Measurements from ENCODE around the gene PC.

The PC gene

DNA sequence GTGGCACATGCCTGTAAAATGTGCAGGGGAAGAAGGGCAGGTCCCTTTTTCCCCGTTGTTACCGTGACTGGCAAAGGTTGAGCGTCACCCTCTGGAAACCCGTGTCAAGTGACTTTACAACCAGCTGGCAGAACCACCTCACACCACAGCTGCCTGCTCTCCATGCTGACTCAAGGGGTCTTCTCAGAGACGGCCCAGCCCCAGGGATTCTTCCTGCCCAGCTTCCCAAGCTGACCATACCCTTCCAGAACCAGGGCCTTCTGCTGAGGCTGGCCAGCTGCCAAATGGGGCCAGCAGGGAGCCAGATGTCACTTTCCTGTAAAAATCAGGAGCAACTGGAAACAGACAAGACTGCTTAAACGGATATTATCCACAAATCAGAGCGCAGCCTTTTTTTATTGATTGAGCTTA, 6.3 kb downstream of the PC start:
- no peak overlapping the region for H3K4me3 ChIP-seq (replicated peaks; ENCODE audit: low read depth, low read length)
- TF ChIP-seq, protein P1, sequence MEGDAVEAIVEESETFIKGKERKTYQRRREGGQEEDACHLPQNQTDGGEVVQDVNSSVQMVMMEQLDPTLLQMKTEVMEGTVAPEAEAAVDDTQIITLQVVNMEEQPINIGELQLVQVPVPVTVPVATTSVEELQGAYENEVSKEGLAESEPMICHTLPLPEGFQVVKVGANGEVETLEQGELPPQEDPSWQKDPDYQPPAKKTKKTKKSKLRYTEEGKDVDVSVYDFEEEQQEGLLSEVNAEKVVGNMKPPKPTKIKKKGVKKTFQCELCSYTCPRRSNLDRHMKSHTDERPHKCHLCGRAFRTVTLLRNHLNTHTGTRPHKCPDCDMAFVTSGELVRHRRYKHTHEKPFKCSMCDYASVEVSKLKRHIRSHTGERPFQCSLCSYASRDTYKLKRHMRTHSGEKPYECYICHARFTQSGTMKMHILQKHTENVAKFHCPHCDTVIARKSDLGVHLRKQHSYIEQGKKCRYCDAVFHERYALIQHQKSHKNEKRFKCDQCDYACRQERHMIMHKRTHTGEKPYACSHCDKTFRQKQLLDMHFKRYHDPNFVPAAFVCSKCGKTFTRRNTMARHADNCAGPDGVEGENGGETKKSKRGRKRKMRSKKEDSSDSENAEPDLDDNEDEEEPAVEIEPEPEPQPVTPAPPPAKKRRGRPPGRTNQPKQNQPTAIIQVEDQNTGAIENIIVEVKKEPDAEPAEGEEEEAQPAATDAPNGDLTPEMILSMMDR (IDR thresholded peaks at IDR 0.05; ENCODE audit: low read length, missing control alignments) = no peak
- peak; percentile 32 for DNase-seq (ENCODE audit: low read depth)

DNA sequence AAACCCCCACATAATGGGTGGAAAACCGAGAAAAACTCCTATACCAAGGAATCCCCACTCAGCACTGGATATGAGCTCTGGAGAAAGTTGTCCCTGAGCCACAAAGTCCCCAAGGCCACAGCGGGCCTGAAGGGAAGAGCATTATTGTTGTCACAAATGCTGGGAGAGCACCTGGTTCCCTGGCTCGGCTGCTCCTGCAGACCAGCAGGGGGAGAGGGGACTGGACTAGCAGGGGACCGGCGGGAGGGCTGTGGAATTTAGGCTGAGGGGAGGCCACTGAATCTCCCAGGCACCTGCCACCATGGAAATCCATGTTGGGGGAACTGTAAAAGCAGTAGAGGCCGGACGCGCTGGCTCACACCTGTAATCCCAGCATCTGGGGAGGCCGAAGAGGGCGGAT, 7.0 kb downstream of the PC start:
- no peak for DNase-seq (ENCODE audit: low read depth)
- TF ChIP-seq, protein P1 (IDR thresholded peaks at IDR 0.05; ENCODE audit: low read length, missing control alignments) = peak; percentile 0
- H3K4me3 ChIP-seq (replicated peaks; ENCODE audit: low read depth, low read length) = no peak overlapping the region

DNA sequence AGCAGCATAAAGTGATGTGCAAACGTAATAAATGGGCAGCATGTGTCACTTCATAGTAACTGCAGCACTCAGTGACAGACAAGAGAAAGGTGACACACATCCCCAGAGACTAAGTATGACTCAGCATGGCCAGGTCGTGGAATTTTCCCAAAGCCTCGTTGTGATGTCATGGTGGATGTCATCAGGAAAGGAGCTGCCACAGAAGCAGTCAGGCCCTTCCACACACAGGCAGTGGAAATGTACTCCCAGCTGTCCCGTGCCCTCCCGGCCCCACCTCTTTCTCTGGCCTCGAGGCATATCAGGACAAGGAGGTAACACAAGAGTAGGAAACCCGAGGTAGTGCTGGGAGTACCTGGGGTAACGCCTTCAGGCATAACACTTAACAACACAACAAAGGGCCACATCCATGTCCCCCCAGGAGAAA, 8.1 kb downstream of the PC start:
- TF ChIP-seq, protein P1 (IDR thresholded peaks at IDR 0.05; ENCODE audit: low read length, missing control alignments) = no peak
- H3K4me3 ChIP-seq (replicated peaks; ENCODE audit: low read depth, low read length) = no peak overlapping the region
- peak; percentile 83 for DNase-seq (ENCODE audit: low read depth)

DNA sequence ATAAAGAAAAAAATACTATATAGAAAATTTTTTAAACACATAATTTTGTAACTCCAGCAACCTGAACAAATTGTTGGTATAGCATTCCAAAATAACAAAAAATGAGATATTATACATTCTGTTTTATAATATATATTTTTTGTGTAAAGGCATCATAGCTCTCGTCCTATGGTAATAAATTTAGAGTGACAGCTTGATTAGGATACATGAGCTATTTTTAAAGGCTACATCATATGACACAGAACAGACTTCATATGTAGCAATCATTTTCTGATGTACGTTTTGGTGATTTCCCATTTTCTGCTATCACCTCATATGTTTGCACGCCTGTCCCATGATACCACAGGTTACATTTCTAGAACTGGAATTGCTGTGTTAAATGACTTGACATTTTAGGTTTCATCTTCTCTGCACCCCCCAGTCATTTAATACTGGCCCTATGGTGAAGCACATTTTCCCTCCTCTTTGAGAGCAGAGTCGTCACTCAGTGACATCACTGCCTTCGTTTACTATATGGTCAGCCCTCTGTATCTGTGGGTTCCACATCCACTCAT, 19.5 kb downstream of the PC start:
- TF ChIP-seq, protein P1 (IDR thresholded peaks at IDR 0.05; ENCODE audit: low read length, missing control alignments) = no peak
- no peak overlapping the region for H3K4me3 ChIP-seq (replicated peaks; ENCODE audit: low read depth, low read length)

DNA sequence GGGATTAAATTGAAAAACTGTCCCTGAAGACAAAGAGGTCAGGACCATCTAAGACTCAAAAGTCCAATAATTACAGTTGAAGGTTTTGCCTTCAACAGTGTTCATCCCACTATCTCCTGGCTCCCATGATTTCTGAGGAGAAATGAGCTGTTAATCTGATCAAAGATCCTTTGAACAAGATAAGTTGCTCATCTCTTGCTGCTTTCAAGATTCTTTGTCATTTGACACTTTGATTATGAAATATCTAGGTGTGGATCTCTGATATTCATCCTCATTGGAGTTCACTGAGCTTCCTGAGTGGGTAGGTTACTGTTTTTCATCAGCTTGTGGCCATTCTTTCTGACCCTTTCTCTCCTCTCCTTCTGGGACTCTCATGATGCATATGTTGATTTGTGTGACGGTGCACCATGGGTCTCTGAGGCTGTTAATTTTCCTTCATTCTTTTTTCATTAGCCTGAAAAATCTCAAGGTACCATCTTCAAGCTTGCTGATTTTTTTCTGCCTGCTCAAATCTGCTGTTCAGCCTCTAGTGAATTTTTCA, 20.9 kb downstream of the PC start:
- no peak overlapping the region for H3K4me3 ChIP-seq (replicated peaks; ENCODE audit: low read depth, low read length)
- TF ChIP-seq, protein P1 (IDR thresholded peaks at IDR 0.05; ENCODE audit: low read length, missing control alignments) = no peak

More for the DNA sequence above, 19.5 kb downstream of the PC start:
- no peak for DNase-seq (ENCODE audit: low read depth)

DNA sequence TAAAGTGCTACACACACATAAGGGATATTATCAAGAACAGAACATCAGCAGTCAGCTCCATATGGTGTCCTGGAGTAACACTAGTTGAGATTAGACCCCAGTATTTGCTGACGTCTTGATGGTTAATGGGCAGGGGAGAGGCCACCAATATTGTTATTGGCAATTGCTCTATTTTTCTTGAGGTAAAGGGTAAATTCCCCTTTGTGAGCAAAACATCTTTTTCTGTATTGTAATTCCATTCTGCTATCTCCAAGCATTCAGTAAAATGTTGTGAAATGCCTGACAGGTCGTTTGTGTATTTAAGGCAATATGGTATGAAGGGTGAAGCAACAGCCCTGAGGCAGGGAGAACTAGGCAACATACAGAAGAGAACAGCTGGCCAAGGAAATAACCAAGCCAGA, 21.9 kb downstream of the PC start:
- DNase-seq (ENCODE audit: low read depth) = peak; percentile 94
- no peak overlapping the region for H3K4me3 ChIP-seq (replicated peaks; ENCODE audit: low read depth, low read length)
- TF ChIP-seq, protein P1 (IDR thresholded peaks at IDR 0.05; ENCODE audit: low read length, missing control alignments) = no peak

More for the DNA sequence above, 20.9 kb downstream of the PC start:
- DNase-seq (ENCODE audit: low read depth) = no peak

Measured in fibroblast of pulmonary artery (primary cell).